GM19239 (cell line): ENCODE results near the gene BTRC.
A peak's percentile ranks its signal among the peaks of the same experiment; 100 is the strongest.

ENCODE experiments used
- DNase-seq: peaks from one replicate; pipeline ENCODE4 v3.0.0; 2011; ENCODE audit warnings: low spot score; ENCODE audit not compliant: insufficient read length
- FAIRE-seq: peaks from 2 replicates; lab custom pipeline; 2011; peaks lifted over from hg19 to GRCh38; lab: Jason Lieb, UNC

Gene BTRC

GRCh38 chr10:101506829-101507661, 153.1 kb downstream of the BTRC start:
- DNase-seq, result no peak
- no peak for FAIRE-seq

GRCh38 chr10:101507828-101508227, 153.9 kb downstream of the BTRC start:
- no peak for DNase-seq
- FAIRE-seq, result no peak

- FAIRE-seq (no peak), DNase-seq (no peak)
Observed at GRCh38 chr10:101511938-101512337, 158.0 kb downstream of the BTRC start.

- FAIRE-seq (no peak), DNase-seq (no peak)
Observed at GRCh38 chr10:101512738-101513137, 158.8 kb downstream of the BTRC start.

- DNase-seq (no peak), FAIRE-seq (no peak)
Observed at GRCh38 chr10:101513733-101514132, 159.8 kb downstream of the BTRC start.

DNA sequence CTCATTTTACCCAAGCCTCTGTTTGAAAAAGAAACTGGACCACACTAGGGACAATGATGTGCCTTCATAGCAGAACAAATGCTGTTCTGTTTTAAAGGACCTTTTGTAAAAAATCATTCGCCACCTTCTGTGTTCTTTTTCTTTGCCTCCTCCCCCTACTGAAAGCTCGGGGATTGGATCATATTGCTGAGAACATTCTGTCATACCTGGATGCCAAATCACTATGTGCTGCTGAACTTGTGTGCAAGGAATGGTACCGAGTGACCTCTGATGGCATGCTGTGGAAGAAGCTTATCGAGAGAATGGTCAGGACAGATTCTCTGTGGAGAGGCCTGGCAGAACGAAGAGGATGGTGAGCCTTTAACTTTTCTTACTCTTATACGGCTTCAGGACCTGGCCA, 171.9 kb downstream of the BTRC start:
- DNase-seq (no peak), FAIRE-seq (no peak)

DNA sequence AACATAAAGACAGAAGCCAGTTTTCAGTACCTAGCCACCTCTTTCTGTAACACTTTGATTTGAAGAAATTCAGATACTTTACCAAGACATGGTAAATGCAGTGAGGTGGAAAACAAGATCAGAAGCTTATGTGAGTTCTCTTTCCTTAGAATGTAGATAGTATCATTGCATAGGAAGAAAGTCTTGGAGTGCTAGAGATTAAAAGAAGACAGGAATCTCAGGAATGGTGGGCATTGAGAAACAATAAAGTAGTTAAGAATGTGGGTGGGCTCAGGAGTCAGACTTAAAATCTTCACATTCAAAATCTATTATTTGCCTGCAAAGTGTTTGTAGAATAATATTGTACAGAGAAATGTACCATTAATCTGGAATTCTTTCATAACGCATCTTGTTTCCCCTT, 175.2 kb downstream of the BTRC start:
- DNase-seq (no peak), FAIRE-seq (no peak)

GRCh38 chr10:101529725-101530553, 176.0 kb downstream of the BTRC start:
- no peak for DNase-seq
- no peak for FAIRE-seq

GRCh38 chr10:101535949-101536348, 182.0 kb downstream of the BTRC start:
- FAIRE-seq, result peak; percentile 73

DNA sequence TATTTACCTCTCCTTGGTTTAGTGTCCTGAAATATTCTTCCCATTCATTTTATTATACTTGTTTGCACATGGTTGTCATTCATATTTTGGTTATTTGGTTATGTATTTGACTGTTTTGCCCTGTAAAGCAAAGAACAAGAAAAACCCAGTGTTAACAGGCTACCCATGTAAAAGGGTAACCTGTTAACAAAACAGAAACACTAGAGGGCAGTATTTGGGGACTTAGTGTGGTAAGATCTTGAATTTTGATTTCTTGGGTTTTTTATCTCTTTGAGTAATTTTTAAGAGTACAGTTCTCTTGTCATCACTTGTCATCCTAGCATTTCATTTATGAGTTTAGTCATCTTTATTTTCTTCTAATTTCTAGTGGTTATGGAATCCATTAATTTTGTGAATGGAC, 182.8 kb downstream of the BTRC start:
- FAIRE-seq (peak; percentile 83), DNase-seq (no peak)

More at GRCh38 chr10:101535949-101536348, 182.0 kb downstream of the BTRC start:
- DNase-seq, result peak; percentile 42

- DNase-seq (no peak), FAIRE-seq (no peak)
Observed at GRCh38 chr10:101538446-101538845, 184.5 kb downstream of the BTRC start.

GRCh38 chr10:101545898-101546297, 191.9 kb downstream of the BTRC start:
- no peak for FAIRE-seq
- no peak for DNase-seq

GRCh38 chr10:101550965-101551364, 197.0 kb downstream of the BTRC start:
- FAIRE-seq (no peak), DNase-seq (no peak)

DNA sequence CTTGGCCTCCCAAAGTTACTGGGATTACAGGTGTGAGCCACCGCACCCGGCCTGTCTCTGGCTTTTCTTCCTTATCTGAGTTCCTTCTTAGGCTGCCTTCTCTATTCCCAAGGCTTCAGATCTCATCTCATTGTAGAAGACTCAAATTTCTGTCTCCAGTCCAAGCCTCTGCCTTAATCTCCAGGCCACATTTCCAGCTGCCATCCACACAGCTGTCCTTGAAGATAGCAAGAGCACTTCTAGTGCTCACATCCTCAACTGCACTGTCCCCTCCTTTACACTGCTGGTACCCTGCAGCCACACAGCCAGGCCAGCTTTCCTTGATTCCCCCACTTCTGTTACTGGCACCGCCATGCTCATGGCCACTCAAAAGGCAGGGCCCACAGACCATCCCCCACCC, 198.5 kb downstream of the BTRC start:
- no peak for DNase-seq
- FAIRE-seq, result no peak

DNA sequence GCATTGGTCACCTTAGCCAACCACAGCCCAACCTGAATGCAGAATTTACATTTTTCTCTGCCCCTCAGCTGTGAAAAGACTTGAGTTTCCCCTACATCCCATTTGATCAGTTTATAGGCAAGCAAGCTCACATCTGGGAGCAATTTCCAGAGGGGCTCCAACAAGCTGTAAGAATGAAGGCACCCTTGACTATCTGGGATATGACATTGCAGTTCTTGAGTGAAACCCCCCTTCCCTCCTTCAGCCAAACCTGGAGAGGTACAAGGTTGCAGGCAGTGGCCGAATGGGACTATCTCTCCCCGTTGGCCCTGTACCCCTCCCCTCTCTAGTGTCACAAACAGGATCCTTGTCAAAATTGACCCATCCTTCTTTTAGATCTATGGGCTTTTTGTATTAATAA, 203.6 kb downstream of the BTRC start:
- DNase-seq, result no peak
- no peak for FAIRE-seq

DNA sequence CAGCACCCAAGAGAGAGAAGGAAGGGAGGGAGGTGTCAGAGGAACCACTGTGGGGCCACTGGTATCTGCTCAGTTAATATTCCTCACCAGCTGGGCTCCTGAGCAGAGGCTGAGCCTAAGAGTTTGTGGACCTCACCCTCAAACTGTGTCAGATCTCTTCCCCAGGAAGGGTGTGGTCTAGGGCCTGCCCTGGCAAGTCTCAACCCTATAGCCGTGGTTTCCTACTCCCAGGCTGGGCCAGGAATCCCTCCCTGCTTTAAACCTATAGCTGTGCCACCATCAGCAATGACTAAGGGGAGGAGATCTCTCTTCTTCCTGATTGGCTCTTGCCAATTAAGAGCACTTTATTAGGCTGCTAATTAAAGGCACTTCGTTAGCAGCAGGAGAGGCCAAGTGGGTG, 204.2 kb downstream of the BTRC start:
- no peak for FAIRE-seq
- no peak for DNase-seq

DNA sequence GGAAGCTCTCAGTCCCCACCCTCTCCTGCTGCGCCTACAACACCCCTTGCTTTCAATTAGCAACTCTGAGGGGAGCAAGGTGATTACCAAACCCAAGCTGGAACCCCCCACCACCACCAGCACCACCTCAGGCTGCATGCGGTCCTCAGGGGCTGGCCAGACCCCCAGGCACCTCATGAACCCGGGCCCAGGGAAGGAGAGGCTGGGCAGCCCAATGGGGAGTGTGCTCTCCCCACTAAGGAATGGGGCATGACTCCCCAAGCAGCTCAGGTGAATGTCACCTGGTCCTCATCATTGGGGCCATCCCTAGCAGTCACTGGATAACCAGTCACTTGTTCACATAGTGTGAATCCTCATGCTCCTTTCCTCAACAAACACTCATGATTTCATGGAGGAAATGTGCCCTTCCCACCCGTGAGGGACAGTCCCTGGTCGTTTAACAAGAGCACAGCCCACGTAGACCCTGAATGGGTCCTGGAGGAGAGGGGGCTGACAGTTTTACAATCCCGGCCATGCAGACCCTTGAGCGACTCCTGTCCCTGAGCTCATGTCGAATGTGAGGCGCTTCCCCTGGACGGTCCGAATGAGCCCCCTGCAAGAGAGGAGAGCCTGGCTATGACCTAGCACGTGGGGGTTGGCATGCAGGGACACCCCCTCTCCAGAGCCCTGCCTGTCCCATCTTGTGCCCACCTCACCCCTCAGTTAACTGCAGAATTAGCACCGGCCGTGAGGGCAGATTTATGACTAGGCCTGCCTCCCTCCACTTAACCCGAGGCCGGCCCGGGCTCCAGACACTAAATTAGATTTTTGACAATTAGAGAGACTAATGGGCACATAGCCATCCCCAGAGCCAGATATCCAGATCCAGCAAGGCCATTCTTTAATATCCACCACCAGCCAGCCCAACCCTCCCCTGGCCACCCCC, 205.0 kb downstream of the BTRC start:
- FAIRE-seq, result no peak
- no peak for DNase-seq

DNA sequence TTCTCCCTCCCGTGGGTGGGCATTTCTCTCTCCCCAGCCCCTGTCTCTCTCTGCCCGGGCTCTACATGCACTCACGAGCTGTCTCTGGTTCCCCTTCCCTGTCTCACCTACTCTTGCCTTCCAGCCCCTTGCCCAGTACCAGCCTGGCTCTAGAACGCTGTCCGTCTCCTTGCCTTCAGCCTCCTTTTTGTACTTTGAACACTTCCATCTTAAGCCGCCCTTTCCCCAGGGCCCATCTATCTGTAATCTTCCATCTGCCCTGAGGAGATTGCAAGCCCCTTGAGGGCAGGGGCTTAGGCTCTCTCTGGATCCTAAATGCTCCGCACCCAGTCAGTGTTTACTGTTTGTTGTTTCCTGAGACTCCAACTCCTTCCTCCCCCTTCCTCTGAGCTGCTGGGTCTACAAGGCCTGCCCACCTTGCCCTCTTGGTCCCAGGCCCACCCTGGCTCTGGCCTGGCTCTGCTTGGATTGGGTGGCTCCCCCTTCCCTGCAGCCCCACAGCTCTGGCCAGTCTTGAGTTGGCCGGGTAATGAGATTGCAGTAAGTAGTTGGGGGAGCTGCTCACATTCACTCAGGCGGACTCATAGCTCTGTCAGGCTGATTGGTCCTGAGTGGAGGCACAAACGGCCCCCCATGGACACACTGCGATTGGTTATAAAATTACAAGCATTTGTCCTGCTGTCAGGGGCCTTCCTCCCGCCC, 205.8 kb downstream of the BTRC start:
- no peak for DNase-seq
- FAIRE-seq, result no peak

GRCh38 chr10:101560298-101561067, 206.5 kb downstream of the BTRC start:
- DNase-seq (no peak), FAIRE-seq (no peak)
